ENCODE measurements around the gene PRKCQ.

DNA sequence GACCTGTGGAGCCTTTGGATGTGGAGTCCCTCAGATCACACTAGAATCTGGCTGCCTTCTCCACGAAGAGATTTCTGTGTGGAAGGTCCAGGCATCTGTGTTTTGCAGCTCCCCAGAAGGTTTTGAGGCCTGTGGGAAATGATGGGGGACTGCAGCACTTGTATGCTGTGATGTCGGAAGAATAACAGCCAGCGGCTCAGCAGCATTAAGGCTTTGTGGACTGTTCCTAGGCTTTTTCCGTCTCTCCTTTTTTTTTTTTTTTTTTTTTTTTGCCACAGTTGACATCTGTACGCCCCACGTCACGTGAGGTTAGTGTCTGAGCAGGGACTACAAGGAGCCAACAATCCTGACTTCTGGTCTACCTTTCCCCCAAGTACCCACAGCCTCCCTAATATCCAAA is 196.0 kb downstream of the PRKCQ start:
- TF ChIP-seq POLR2A (IDR thresholded peaks at IDR 0.05) = no peak
- TF ChIP-seq, protein P1, sequence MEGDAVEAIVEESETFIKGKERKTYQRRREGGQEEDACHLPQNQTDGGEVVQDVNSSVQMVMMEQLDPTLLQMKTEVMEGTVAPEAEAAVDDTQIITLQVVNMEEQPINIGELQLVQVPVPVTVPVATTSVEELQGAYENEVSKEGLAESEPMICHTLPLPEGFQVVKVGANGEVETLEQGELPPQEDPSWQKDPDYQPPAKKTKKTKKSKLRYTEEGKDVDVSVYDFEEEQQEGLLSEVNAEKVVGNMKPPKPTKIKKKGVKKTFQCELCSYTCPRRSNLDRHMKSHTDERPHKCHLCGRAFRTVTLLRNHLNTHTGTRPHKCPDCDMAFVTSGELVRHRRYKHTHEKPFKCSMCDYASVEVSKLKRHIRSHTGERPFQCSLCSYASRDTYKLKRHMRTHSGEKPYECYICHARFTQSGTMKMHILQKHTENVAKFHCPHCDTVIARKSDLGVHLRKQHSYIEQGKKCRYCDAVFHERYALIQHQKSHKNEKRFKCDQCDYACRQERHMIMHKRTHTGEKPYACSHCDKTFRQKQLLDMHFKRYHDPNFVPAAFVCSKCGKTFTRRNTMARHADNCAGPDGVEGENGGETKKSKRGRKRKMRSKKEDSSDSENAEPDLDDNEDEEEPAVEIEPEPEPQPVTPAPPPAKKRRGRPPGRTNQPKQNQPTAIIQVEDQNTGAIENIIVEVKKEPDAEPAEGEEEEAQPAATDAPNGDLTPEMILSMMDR (IDR thresholded peaks at IDR 0.05) = no peak

All from testis (tissue), 2 donors.